ENCODE data around the gene RPRD1B.
"Not testable (repeated sequence)": the region's sequence is repeated elsewhere in the genome, so short reads cannot be mapped to it uniquely, and the experiment has no call there.

The RPRD1B gene

DNA sequence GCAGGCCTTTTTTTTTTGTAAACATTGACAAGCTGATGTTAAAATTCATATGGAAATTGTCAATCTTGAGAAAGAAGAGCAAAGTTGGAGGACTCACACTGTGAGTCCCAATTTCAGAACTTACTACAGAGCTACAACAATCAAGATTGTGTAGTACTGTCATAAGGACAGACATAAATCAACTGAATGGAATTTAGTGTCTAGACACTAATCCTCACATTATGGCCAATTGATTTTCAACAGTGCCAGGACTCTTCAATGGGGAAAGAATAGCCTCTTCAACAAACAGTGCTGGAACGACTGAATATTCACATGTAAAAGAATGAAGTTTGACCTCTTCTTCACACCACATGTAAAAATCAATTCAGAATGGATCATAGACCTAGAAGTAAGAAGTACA, 70.7 kb downstream of the RPRD1B start:
- DNase-seq (ENCODE audit: low read depth in 3 of 3), result no peak

DNA sequence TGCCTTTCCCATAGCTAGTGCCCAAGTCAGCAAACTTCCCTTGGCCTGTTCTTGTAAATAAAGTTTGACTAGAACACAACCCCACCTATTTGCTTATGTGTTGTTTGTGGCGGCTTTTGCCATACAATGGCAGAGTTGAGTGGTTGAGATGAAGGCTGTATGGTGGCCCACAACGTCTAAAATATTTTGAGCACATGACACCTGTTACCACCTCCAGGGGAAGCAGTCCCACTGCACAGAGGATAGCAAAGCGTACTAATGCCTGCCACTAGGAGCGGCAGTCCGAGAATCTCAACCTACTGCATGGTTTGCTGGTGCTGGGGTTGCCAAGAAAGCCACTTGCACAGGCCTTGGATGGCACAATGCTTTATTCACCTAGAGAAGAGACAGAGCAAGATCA, 72.9 kb downstream of the RPRD1B start:
- no peak for DNase-seq (ENCODE audit: low read depth in 3 of 3)

DNA sequence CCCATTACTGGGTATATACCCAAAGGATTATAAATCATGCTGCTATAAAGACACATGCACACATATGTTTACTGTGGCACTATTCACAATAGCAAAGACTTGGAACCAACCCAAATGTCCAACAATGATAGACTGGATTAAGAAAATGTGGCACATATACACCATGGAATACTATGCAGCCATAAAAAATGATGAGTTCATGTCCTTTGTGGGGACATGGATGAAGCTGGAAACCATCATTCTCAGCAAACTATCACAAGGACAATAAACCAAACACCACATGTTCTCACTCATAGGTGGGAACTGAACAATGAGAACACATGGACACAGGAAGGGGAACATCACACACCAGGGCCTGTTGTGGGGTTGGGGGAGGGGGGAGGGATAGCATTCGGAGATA, 73.8 kb downstream of the RPRD1B start:
- not testable (repeated sequence) for DNase-seq (ENCODE audit: low read depth in 3 of 3)

DNA sequence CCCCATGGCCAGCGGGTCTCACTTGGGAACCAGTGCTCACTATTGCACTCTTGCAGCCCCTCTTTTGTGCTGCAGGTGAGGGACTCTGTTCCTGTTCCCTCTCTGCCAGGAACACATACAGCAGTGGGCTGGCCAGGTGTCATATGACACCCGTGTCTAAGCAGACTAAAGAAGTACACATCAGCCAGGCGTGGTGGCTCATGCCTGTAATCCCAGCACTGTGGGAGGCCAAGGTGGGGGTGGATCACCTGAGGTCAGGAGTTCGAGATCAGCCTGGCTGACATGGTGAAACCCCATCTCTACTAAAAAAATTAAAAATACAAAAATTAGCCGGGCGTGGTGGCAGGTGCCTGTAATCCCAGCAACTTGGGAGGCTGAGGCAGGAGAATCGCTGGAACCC, 74.4 kb downstream of the RPRD1B start:
- not testable (repeated sequence) for DNase-seq (ENCODE audit: low read depth in 3 of 3)

DNA sequence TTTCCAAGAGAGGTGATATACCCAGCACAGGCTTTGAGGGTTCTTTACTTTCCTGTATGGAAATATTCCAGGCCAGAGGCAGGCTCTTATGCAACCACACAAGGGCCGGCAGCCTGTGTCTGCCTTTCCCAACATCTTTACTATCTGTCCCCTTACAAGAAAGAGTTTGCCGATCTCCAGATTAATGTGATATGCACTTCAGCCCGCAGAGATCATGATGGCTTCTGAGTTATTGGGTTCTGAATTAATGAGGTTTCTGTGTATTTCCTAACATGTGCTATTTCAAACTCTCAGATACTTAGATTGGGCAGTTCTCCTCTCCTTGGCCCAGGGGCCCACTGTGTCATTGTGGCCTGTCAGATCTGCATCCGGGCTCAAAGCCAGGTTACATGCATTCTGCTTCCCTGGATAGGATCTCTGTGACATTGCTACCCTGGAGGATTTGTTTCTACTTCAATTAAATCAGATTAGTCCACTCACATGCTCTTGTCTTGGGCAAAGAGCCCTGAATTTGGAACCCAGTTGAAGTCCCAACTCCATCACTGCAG, 75.0 kb downstream of the RPRD1B start:
- DNase-seq (ENCODE audit: low read depth in 3 of 3), result no peak

DNA sequence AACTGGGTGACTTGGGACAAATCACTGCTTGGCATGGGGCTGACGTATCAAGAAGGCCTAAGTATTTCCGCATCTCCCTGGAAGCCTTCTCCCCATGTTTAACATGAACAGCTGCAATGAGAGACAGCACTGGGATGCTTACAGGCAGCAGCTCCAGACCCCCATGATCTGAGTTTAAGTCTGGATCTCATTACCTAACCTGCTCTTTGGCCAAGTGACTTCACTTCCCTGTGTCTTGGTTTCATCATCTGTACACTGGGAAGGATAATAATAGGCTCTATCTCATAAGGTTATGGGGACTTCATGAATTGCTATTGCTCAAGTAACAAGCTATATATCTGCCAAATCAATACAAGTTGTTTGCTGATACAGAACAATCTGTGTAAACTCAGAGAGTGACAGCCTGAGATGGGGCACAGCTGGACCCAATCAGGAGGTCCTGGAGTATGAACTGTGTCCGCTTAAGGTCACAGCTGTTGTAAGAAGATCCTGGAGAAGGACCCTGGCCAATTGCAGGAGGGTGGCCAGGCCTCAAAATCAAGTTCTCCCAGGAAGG, 75.5 kb downstream of the RPRD1B start:
- no peak for DNase-seq (ENCODE audit: low read depth in 3 of 3)

DNA sequence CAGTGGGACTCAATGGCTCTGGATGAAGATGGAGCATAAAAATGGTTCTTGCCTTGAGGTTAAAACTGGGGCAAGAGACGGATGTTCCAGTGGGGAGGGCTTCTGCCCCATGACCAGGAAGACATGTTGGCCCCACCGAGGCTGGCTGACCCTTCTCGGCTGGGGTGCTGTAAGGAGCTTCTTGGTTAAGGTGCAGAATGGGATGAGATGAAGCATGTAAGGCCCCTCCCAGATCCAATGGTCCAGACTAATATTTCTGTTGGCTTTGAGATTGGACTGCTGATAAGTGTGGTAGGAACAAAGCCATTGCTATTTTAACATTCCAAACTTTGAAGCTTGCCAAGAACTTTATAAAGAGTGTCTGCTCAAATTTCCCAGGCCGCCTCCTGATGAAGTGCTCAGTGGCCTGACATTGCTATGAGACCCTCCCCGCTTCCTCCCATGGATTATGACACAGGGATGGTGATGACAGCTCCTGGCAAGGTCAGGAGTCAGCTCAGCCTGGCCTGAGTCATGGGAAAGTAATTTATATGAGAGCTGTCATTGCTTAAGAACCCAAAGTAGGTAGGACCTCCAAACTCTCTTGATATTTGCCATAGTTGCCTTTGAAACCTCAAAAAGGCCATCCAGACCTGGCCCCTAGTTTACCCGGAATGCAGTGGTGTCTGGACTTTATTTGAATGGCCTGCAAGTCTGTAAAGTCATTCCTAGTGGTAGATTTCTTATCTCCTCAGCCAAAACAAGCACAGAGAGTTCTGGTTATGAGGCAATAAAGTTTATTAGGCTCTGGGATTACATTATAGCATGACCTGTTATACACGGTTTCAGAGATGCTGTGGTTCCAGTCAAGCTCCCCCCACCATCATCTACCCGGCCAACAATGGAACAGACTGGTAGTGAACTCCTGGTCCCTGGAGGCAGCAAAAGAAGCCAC, 76.3 kb downstream of the RPRD1B start:
- no peak for DNase-seq (ENCODE audit: low read depth in 3 of 3)

DNA sequence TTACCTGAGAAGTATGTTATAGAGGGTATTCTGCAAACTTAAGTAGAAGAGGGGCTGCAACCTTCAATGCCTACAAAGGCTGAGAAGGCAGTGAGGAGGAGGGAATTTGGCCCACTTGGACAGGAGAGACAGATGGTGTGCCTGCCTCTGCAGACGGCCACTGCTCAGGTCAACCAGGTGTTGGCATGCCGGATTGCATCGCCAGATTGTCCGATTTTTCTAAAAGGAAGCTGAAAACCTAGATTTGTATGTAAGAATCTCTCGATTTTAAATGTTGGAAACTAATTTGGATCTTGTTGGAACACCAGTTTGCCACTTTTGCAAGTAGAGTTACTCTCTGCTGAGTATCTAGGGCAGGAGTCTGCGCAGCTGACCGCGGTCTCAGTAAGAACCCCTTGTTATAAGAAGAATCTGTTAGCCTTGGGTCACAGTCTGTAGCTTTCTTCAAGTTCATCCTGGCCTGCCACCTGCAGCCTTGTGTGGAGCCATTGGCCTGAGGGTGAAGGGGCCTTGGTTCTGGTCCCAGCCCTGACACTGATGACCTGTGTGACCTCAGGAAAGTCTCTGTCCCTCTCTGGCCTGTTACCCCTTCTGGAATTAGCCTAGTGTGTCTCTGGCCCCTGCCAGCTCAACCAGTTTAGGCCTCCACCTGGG, 77.1 kb downstream of the RPRD1B start:
- no peak for DNase-seq (ENCODE audit: low read depth in 3 of 3)

DNA sequence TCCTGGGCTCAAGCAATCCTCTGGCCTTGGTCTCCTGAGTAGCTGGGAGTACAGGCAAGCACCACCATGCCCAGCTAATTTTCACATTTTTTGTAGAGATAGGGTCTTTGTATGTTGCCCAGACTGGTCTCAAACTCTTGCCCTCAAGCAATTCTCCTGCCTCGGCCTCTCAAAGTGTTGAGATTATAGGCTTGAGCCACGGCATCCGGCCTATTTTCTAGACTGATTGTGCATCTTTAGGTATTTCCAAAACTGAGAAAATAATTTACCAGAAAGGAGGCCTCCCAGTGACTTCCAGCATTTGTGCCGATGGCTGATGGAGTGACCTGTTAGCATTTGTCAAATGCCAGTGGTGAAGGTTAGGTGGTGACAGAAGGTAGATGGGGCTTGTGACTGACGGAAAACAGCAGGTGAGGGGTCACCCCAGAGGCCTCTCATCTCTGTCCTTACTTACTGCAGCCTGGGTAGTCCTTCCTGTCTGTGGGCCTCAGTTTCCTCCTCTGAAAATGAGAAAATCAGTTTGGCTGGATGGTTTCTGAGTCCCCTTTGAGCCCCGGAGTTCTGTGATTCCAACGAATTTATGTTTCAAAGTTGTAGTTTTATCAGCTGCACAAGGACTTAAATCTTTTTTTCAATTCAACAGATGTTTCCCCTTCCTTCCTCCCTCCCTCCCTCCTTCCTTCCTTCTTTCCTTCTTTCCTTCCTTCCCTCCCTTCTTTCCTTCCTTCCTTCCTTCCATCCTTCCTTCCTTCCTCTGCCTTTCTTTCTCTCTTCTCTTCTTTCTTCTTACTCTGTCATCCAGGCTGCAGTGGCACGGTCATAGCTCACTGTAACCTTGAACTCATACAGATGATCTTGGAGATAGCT, 78.1 kb downstream of the RPRD1B start:
- no peak for DNase-seq (ENCODE audit: low read depth in 3 of 3)

DNA sequence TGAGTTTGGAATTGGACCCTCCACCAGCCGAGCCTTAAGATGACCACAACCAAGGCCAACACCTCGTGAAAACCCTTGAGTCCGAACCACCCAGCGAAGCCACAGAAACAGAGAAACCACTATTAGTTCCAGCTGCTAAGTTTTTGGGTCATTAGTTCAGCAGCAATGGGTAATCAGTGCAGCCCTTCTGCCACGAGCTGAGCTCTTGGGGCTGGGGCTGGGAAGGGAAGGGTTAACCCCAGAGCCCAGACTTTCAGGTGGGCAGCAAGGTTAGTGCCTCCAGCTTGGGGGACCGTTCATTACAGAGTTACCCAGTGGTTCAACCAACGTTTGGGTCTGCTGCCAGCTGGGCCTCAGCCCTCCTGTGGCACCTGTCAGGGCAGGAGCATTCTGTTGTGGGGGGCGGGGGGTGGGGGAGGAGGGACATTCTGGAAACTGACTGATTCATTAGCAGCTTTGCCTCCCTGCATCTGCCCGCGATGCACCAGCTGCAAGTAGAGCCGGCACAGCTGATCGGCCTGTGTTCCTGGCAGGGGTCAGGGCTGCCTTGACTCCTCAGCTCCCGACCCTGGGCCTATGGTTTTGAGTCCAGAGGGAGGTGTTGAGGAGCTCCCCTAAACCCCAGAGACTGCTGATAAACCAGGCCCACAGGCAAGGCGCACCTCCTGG, 78.8 kb downstream of the RPRD1B start:
- DNase-seq (ENCODE audit: low read depth in 3 of 3), result no peak

DNA sequence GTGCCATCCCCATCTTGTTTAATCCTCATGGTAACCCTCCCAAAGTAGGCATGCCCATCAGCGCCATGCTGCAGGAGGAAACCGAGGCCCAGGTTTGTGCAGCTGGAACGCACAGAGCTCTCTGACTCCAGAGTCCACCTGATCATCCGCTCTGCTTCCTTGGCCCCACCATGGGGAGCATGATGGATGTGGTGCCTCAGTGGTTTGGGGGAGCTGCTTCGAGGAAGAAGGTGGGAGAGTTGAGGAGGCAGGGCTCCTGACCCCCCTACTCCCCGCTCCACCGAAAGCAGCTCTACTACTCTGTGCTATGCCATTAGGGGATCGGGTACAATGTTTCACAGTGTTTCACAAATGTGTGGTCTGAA, 79.4 kb downstream of the RPRD1B start:
- no peak for DNase-seq (ENCODE audit: low read depth in 3 of 3)

DNA sequence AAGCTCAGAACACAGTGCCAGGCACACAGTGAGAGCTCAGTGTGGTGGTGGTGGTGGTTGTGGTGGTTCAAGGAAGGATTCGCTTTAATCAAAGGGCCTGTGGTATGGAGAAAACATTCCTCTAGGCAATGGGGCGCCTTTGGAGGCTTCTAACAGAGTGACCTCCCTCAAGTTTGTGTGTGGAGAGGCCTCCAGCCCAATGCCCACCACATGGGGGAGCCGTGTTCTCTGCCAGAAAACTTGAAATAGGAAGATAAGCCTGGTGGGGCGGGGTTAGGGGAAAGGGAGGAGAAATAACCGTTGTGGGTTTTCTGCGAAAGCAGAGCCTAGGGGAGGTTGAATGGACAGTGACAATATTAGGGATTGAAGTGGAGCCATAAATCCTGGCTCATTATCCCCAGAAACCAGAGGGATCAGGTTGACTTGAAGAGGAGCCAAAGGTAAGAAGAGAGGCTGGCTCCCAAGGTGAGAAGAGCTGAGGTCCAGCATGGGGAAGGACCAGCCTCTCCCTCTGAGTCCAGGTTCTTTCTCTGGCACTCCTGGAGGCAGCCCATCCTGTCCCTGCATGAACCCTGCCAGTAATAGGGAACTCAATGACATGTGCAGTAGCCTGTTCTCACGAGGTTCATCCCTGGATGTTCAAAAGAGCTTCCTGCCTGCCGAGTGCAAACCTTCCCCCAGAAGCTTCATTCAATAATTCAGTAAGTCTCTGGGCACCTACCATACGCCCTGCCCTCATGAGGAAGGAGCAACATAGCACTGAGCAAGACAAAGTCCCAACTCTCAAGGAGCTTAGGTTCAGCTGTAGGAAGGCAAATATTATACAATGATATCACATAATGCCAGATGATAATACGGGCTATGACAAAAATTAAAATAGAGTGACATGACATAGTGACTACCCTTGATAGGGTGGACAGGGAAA, 80.1 kb downstream of the RPRD1B start:
- no peak for DNase-seq (ENCODE audit: low read depth in 3 of 3)

DNA sequence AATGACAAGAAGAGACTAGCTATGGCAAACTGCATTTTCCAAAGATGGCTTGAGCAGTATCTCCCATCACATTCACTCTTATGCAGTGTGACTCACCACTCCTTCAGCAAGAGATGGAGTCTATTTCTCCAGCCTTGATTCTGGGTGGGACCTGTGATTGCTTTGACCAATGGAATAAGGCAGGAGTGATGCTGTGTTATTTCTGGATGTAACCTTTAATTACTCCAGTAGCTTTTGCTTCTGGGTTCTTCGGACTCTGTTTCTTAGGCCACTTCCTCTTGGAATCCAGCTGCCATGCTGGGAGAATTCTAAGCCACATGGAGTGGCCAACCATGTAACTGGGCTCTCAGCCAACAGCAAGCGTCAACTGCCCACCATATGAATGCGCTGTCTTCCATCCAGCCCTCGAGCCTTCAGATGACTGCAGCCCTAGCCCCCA, 80.8 kb downstream of the RPRD1B start:
- DNase-seq (ENCODE audit: low read depth in 3 of 3), result no peak

DNA sequence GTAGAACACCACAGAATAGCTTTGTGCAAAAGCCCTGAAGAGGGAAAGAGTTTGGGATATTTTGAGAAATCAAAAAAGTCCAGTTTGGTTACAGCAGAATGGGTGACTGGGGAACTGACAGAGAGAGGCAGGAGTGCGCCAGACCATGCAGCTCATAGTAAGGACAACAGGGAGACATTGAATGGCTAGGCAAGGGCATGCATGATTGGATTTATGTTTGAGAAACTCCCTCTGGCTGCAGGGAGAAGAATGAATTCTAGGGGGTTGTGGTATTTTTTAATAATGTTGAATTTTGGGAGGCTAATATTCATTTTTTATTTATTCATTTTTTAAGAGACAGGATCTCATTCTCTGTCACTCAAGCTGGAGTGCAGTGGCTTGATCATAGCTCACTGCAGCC, 81.7 kb downstream of the RPRD1B start:
- DNase-seq (ENCODE audit: low read depth in 3 of 3), result no peak

DNA sequence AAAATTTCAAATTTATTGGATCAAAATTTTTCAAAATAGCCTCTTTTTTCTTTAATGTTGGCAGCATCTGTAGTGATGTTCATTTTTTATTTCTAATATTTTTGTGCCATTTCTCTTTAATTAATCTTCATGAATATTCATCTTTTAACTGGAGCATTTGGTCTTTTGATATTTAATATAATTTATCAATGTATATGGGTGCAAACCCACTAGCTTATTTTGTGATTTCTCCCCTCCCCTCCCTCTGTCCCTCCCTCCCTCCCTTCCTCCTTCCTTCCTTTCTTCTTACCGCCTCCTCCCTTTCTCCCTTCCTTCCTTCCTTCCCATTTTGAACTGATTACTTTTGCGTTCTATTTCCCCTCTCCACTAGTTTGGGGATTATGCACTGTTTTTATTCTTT, 82.3 kb downstream of the RPRD1B start:
- no peak for DNase-seq (ENCODE audit: low read depth in 3 of 3)

DNA sequence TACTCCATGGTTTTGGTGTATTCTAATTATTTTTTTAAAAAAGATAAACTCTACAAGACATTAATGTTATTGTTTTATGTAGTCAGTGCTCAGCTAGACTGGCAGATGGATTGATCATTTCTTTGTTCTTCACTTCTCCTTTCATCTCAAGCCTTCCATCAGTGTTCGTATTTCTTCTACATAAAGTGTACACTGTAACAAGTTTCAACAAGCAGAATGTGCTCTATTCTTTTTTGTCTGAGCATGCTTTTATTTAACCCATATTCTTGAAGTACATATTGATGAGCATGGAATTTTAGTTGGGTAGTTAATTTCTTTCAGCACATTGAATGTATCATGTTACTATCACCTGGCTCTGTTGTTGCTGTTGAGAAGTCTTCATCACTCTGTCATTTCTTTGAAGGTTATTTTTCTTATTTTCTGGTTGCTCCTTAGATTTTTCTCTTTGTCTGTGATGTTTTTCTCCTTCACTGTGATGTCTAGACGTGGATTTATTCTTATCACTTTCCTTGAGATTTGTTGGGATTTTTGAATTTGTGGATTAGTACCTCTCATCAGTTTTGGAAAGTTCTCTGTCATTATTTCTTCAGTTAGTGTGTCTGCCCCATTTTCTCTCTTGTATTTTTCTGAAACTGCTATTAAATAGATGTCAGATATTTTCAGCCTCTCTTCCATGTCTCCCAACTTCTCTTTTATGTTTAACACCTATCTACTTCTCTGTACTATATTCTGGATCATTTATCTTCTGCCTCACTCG, 83.0 kb downstream of the RPRD1B start:
- no peak for DNase-seq (ENCODE audit: low read depth in 3 of 3)

DNA sequence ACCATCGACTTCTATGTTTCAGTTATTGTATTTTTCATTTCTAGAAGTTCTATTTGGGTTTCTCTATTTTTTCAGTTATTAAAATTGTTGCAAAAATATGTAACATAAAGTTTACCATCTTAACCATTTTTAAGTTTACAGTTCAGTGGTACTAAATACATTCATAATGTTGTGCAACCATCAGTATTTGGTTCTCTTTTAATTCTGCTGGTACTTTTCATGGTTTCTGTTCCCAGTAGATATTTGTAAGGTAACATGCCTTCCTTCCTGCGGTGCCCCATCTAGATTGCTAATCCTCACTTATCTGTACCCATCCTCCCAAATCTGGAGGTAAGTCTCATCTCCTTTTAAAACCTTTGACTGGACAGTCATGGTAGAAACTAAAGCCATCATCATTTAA, 83.7 kb downstream of the RPRD1B start:
- no peak for DNase-seq (ENCODE audit: low read depth in 3 of 3)

DNA sequence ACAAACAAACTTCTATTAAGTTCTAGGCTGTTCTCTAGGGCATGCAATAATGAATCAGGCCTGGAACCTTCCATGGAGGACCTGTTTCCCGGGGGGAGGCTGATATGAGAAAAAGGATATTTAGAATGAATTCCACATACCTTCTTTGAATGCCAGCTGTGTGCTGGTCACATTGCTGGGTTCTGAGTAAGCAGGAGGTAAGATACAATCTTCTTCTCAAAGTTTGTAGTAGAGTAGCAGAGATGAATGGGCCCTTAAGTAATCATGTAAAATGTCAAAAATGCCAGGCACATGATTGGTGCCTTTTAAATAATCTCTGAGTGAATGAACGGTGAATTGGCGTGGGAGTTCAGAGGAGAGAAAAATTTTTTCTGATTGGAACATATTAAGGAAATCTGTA, 84.1 kb downstream of the RPRD1B start:
- DNase-seq (ENCODE audit: low read depth in 3 of 3), result no peak

DNA sequence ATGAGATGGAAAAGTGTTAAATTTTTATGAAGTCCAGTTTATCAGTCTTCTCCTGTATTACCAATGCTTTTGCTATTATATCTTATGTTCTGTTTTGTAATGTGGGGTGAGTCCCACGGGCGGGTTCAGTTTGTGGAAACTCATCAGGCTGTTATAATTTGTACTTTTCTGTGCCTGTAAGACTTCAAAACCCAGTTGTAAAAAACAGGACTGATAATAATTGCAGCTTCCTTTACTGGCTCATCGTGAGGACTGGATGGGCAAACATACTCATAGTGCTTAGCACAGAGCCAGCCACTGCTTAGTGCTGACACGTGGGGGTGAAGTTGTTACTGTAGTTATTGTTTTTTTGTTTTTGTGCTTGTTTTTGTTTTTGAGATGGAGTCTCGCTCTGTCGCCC, 85.9 kb downstream of the RPRD1B start:
- DNase-seq (ENCODE audit: low read depth in 3 of 3), result no peak

All from stimulated activated CD4-positive, alpha-beta T cell treated with anti-CD3 and anti-CD28 coated beads, TNF-alpha, amount 100 ng/mL, for 48 hours (primary cell).